ENCODE results near the gene ZDHHC13.

ZDHHC13 gene

DNA sequence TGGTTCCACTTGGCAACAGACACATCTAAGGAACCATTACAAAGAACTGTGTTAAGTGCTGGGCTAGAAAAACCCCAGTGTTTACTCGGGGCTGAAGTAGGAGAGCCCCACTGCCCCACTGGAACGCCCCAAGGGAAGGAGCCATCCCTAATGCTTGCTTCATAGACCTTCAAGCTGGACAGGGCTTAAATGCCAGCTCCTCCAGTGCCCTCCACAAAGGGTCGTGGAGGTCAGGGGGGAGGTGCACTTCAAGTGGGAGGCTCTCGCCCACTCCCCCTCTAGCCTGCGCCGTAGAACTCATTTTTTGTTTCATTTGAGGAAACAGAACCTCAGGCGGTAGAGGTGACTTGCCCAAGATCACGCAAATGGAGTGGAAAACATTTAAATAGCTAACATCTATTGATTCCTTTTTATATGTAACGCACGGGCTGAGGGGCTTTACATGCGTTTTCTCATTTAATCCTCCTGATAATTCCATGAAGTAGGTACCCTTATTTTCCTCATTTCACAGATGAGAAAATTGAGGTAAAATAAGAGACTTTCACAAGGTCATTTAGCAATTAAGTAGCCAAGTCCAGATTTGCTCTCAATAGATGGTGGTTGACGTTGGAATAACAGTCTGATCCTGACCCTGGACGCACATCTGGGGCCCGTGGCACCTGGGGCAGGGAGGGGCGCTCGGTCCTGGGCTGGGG lies 545 bp upstream of the ZDHHC13 start:
- Histone ChIP-seq H3K4me2 (ENCODE audit: low read length) (peak overlapping the region; percentile 87), H3K9me3 (ENCODE audit: low read length) (no peaks in the 10 kb centered on the region), H3F3A (ENCODE audit: insufficient read depth, low read length) (no peaks in the 10 kb centered on the region), H3K27ac (ENCODE audit: low read depth, low read length, poor library complexity, severe bottlenecking) (no peak overlapping the region), H3K79me2 (ENCODE audit: insufficient read depth, low read length) (peaks cover 25% of the 10 kb centered on the region), H3K4me3 (ENCODE audit: low read depth, low read length, poor library complexity, severe bottlenecking) (peak overlapping the region; percentile 82), H3K9ac (ENCODE audit: low read length) (peak overlapping the region; percentile 51; the same call in 1 of the 2 replicates), H3K4me1 (ENCODE audit: insufficient read depth, low read length, severe bottlenecking) (peaks cover 29% of the 10 kb centered on the region), H3K27me3 (ENCODE audit: insufficient read depth, low read length) (no peaks in the 10 kb centered on the region), H3K36me3 (ENCODE audit: insufficient read depth, low read length) (peaks cover 17% of the 10 kb centered on the region; the same call in 1 of the 2 replicates), H3K9me2 (ENCODE audit: low read depth, low read length) (no peaks in the 10 kb centered on the region), H2AFZ (ENCODE audit: low read length) (peak overlapping the region; percentile 59; the same call in 1 of the 2 replicates), H4K20me1 (ENCODE audit: insufficient read depth, low read length) (no peaks in the 10 kb centered on the region)
- TF ChIP-seq, protein P1, sequence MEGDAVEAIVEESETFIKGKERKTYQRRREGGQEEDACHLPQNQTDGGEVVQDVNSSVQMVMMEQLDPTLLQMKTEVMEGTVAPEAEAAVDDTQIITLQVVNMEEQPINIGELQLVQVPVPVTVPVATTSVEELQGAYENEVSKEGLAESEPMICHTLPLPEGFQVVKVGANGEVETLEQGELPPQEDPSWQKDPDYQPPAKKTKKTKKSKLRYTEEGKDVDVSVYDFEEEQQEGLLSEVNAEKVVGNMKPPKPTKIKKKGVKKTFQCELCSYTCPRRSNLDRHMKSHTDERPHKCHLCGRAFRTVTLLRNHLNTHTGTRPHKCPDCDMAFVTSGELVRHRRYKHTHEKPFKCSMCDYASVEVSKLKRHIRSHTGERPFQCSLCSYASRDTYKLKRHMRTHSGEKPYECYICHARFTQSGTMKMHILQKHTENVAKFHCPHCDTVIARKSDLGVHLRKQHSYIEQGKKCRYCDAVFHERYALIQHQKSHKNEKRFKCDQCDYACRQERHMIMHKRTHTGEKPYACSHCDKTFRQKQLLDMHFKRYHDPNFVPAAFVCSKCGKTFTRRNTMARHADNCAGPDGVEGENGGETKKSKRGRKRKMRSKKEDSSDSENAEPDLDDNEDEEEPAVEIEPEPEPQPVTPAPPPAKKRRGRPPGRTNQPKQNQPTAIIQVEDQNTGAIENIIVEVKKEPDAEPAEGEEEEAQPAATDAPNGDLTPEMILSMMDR (IDR thresholded peaks at IDR 0.05; ENCODE audit: low read length), result no peak
- no peak for TF ChIP-seq EZH2 (IDR thresholded peaks at IDR 0.05; ENCODE audit: borderline replicate concordance, low read length)

DNA sequence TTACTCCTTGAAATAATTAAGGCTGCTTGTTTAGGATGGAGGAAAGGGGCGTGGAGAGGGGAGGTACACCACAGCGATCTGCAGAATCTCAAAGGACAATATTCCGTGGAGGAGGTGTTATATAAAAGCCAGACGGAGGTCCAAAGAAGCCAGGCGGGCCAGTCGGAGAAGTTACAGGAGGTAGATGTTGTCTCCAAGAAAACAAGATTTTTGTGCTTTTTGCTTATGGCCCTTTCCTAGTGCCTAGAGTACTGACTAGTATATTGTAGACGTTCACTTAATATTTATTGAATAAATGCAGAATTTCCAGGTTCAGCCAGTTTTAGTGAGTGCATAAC lies 761 bp downstream of the ZDHHC13 start:
- H3K79me2 ChIP-seq (ENCODE audit: insufficient read depth, low read length), result peaks cover 28% of the 10 kb centered on the region
- H3K27me3 ChIP-seq (ENCODE audit: insufficient read depth, low read length), result no peaks in the 10 kb centered on the region
- H3K9me3 ChIP-seq (ENCODE audit: low read length), result no peaks in the 10 kb centered on the region
- peaks cover 25% of the 10 kb centered on the region; the same call in 1 of the 2 replicates for H3K36me3 ChIP-seq (ENCODE audit: insufficient read depth, low read length)
- TF ChIP-seq EZH2 (IDR thresholded peaks at IDR 0.05; ENCODE audit: borderline replicate concordance, low read length), result no peak
- TF ChIP-seq, protein P1 (IDR thresholded peaks at IDR 0.05; ENCODE audit: low read length), result no peak
- H2AFZ ChIP-seq (ENCODE audit: low read length), result no peak overlapping the region
- H3K4me3 ChIP-seq (ENCODE audit: low read depth, low read length, poor library complexity, severe bottlenecking), result peak overlapping the region; percentile 82
- H3K9me2 ChIP-seq (ENCODE audit: low read depth, low read length), result no peaks in the 10 kb centered on the region
- no peaks in the 10 kb centered on the region for H3F3A ChIP-seq (ENCODE audit: insufficient read depth, low read length)
- H3K4me2 ChIP-seq (ENCODE audit: low read length), result peak overlapping the region; percentile 87
- H3K9ac ChIP-seq (ENCODE audit: low read length), result peak overlapping the region; percentile 87
- H3K27ac ChIP-seq (ENCODE audit: low read depth, low read length, poor library complexity, severe bottlenecking), result no peak overlapping the region
- H3K4me1 ChIP-seq (ENCODE audit: insufficient read depth, low read length, severe bottlenecking), result peaks cover 29% of the 10 kb centered on the region
- H4K20me1 ChIP-seq (ENCODE audit: insufficient read depth, low read length), result no peaks in the 10 kb centered on the region

DNA sequence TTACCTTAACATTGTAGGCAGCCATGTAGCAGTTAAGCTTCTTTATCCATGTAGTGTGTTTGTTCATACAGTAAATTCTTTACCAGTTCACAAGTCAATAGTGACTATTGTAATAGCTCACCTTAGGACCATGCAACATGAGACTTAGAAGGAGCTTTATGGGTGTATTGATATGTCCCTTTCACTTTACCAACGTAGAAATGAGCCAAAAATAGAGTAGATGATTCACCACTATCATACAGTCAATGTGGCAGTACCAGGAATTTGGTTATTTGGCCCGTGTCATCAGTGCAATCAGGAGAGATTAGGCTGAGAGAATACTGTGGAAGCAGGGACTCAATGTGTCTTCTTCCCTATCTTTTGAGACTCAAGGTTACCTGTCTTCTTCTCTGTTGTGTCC lies 4.7 kb downstream of the ZDHHC13 start:
- TF ChIP-seq, protein P1 (IDR thresholded peaks at IDR 0.05; ENCODE audit: low read length), result no peak
- TF ChIP-seq EZH2 (IDR thresholded peaks at IDR 0.05; ENCODE audit: borderline replicate concordance, low read length), result no peak
- Histone ChIP-seq H3K36me3 (ENCODE audit: insufficient read depth, low read length) (peaks cover 44% of the 10 kb centered on the region), H3K9me2 (ENCODE audit: low read depth, low read length) (no peaks in the 10 kb centered on the region), H3F3A (ENCODE audit: insufficient read depth, low read length) (no peaks in the 10 kb centered on the region), H3K27me3 (ENCODE audit: insufficient read depth, low read length) (no peaks in the 10 kb centered on the region), H3K9me3 (ENCODE audit: low read length) (no peaks in the 10 kb centered on the region), H3K4me1 (ENCODE audit: insufficient read depth, low read length, severe bottlenecking) (peaks cover 23% of the 10 kb centered on the region), H4K20me1 (ENCODE audit: insufficient read depth, low read length) (no peaks in the 10 kb centered on the region; the same call in 1 of the 2 replicates), H3K9ac (ENCODE audit: low read length) (no peak overlapping the region), H3K4me2 (ENCODE audit: low read length) (no peak overlapping the region), H3K27ac (ENCODE audit: low read depth, low read length, poor library complexity, severe bottlenecking) (no peak overlapping the region), H3K4me3 (ENCODE audit: low read depth, low read length, poor library complexity, severe bottlenecking) (no peak overlapping the region), H3K79me2 (ENCODE audit: insufficient read depth, low read length) (peaks cover 37% of the 10 kb centered on the region), H2AFZ (ENCODE audit: low read length) (no peak overlapping the region)

Data from OCI-LY1 (cell line).